Neural cell (in vitro differentiated cells): Measurements from ENCODE around the gene QSOX2. TPM values are rescaled to one million over a fixed set of nuclear protein-coding genes. Genes with fewer than 3 reads are reported as not detected.

Source experiments
- H2AFZ ChIP-seq: fragments of 200-600, 300-800 bp; sonication (generic), shearing (Covaris generic); 2 replicates; pipeline ENCODE4 v1.6.0; 2014; ENCODE audit warnings: low read depth, mild to moderate bottlenecking, antibody characterized with exemption, low read length, moderate library complexity
- H3F3A ChIP-seq: fragments of 200-600 bp; shearing (Covaris generic); 2 replicates; pipeline ENCODE4 v1.6.1; 2016; ENCODE audit warnings: mild to moderate bottlenecking, moderate library complexity, mixed read lengths, antibody characterized with exemption, low read length; ENCODE audit not compliant: insufficient read depth, poor library complexity, severe bottlenecking
- H3K27ac ChIP-seq: fragments of 200-600, 300-800 bp; sonication (generic), shearing (Covaris generic); 2 replicates; pipeline ENCODE4 v1.5.1; 2014; ENCODE audit warnings: mild to moderate bottlenecking, low read length, moderate library complexity
- H3K27me3 ChIP-seq: fragments of 300-800, 200-600 bp; sonication (generic), shearing (Covaris generic); 2 replicates; pipeline ENCODE4 v1.6.0; 2014; ENCODE audit warnings: mild to moderate bottlenecking, low read depth, low read length, moderate library complexity; ENCODE audit not compliant: insufficient read depth
- H3K36me3 ChIP-seq: fragments of 300-800, 200-600 bp; sonication (generic), shearing (Covaris generic); 2 replicates; pipeline ENCODE4 v1.5.1; 2014; ENCODE audit warnings: mild to moderate bottlenecking, antibody characterized with exemption, low read length, moderate library complexity; ENCODE audit not compliant: insufficient read depth
- H3K4me2 ChIP-seq: fragments of 300-800, 200-600 bp; sonication (generic), shearing (Covaris generic); 2 replicates; pipeline ENCODE4 v1.6.0; 2014; ENCODE audit warnings: mild to moderate bottlenecking, low read length
- H3K4me3 ChIP-seq: fragments of 300-800, 200-600 bp; sonication (generic), shearing (Covaris generic); 2 replicates; pipeline ENCODE4 v1.5.1; 2014; ENCODE audit warnings: mild to moderate bottlenecking, low read length, moderate library complexity
- H3K79me2 ChIP-seq: fragments of 200-600 bp; shearing (Covaris generic); replicated peaks from 2 replicates; pipeline ENCODE4 v1.6.0; 2014; ENCODE audit warnings: mild to moderate bottlenecking, low read length, moderate library complexity; ENCODE audit not compliant: insufficient read depth
- H3K9ac ChIP-seq: fragments of 300-800, 200-600 bp; sonication (generic), shearing (Covaris generic); 2 replicates; pipeline ENCODE4 v1.6.1; 2016; ENCODE audit warnings: mild to moderate bottlenecking, low read length, mixed read lengths
- H3K9me2 ChIP-seq: fragments of 200-600 bp; shearing (Covaris generic); 2 replicates; pipeline ENCODE4 v1.6.1; 2016; ENCODE audit warnings: mild to moderate bottlenecking, low read length, mixed read lengths; ENCODE audit not compliant: insufficient read depth
- H3K9me3 ChIP-seq: fragments of 200-600, 300-800 bp; sonication (generic), shearing (Covaris generic); 2 replicates; pipeline ENCODE4 v1.6.1; 2016; ENCODE audit warnings: mild to moderate bottlenecking, mixed run types, low read length, moderate library complexity, mixed read lengths
- H4K20me1 ChIP-seq: fragments of 200-600 bp; shearing (Covaris generic); 2 replicates; pipeline ENCODE4 v1.6.1; 2016; ENCODE audit warnings: mild to moderate bottlenecking, mixed run types; ENCODE audit not compliant: insufficient read depth
- EP300 ChIP-seq: fragments of 450-650 bp; conservative IDR thresholded peaks from 2 replicates; pipeline ENCODE4 v1.6.1; 2014; ENCODE audit warnings: antibody characterized with exemption, mild to moderate bottlenecking, moderate library complexity; ENCODE audit not compliant: poor library complexity, severe bottlenecking
- EZH2 ChIP-seq: fragments of 200-600, 300-800 bp; shearing (Covaris generic), sonication (generic); IDR thresholded peaks from 2 replicates; pipeline ENCODE4 v1.6.1; 2014; ENCODE audit warnings: antibody characterized with exemption, low read length, borderline replicate concordance, mild to moderate bottlenecking; ENCODE audit not compliant: insufficient read depth, poor library complexity, severe bottlenecking
- MXI1 ChIP-seq: fragments of 450-650 bp; conservative IDR thresholded peaks from 2 replicates; pipeline ENCODE4 v1.6.1; 2014; ENCODE audit warnings: antibody characterized with exemption, mild to moderate bottlenecking; ENCODE audit not compliant: poor library complexity, severe bottlenecking
- POLR2AphosphoS5 ChIP-seq: IDR thresholded peaks from 2 replicates; pipeline ENCODE4 v1.6.1; 2012
- RAD21 ChIP-seq: fragments of 450-650 bp; conservative IDR thresholded peaks from 2 replicates; pipeline ENCODE4 v1.6.1; 2014; ENCODE audit warnings: antibody characterized with exemption, mild to moderate bottlenecking, moderate library complexity
- SMC3 ChIP-seq: fragments of 450-650 bp; conservative IDR thresholded peaks from 2 replicates; pipeline ENCODE4 v1.6.1; 2014; ENCODE audit warnings: antibody characterized with exemption, mild to moderate bottlenecking, moderate library complexity; ENCODE audit not compliant: poor library complexity
- TAF1 ChIP-seq: IDR thresholded peaks from 2 replicates; pipeline ENCODE4 v1.6.1; 2012; ENCODE audit warnings: low read depth
- polyA plus RNA-seq: library from polyadenylated mRNA; depleted of rRNA; stranded (reverse); fragments of >200 nt; gene quantifications from 2 replicates; pipeline ENCODE4 v1.2.3, GENCODE V29; 2014
- TF ChIP-seq, protein P1 (sequence below): IDR thresholded peaks from 2 replicates; pipeline ENCODE4 v1.6.1; 2012; ENCODE audit warnings: borderline replicate concordance
- TF ChIP-seq, protein P2 (sequence below): fragments of 450-650 bp; IDR thresholded peaks from 2 replicates; pipeline ENCODE4 v1.5.1; 2014; ENCODE audit warnings: antibody characterized with exemption, mild to moderate bottlenecking, moderate library complexity; ENCODE audit not compliant: poor library complexity, severe bottlenecking

The QSOX2 gene
- polyA plus RNA-seq, 1 donor from 2014 or later = 20.7 TPM

DNA sequence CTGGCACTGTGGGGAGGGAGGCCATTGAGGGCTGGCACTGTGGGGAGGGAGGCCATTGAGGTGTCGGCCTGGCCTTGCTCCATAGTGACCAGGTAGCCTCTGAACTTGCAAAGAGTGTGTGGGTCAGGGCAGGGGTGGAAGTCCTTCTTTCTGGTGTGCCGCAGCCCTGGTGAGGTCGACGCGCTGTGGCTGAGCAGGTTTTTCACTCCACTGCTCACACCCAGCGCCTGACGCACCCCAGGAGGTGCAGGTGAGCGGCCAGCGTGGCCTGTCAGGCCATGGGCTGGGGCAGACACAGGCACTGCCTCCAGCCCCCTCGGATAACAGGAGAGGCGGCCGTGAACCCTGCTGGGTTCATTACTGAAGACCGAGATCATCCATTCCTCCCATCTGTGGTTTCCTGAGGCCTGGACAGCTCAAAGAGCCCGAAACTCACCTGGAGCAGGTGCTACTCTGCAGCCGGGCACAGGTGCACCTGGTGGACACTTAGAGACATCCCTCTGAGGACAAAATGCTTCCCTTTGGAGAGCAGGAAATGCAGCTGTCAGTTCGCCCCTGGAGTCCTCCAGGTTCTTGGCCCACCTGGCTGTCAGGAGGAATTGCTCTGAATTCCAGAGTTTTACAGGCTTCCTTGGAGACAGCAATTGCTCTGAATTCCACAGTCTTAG, 73.1 kb downstream of the QSOX2 start:
- Histone ChIP-seq H3K9me3 (no peaks in the 10 kb centered on the region), H3F3A (no peaks in the 10 kb centered on the region), H3K9me2 (no peaks in the 10 kb centered on the region), H3K4me2 (no peak overlapping the region), H3K4me3 (no peak overlapping the region), H4K20me1 (no peaks in the 10 kb centered on the region), H3K36me3 (no peaks in the 10 kb centered on the region), H3K9ac (no peak overlapping the region), H2AFZ (no peak overlapping the region), H3K27ac (no peak overlapping the region), H3K79me2 (no peaks in the 10 kb centered on the region), H3K27me3 (no peaks in the 10 kb centered on the region)
- TF ChIP-seq, protein P1, sequence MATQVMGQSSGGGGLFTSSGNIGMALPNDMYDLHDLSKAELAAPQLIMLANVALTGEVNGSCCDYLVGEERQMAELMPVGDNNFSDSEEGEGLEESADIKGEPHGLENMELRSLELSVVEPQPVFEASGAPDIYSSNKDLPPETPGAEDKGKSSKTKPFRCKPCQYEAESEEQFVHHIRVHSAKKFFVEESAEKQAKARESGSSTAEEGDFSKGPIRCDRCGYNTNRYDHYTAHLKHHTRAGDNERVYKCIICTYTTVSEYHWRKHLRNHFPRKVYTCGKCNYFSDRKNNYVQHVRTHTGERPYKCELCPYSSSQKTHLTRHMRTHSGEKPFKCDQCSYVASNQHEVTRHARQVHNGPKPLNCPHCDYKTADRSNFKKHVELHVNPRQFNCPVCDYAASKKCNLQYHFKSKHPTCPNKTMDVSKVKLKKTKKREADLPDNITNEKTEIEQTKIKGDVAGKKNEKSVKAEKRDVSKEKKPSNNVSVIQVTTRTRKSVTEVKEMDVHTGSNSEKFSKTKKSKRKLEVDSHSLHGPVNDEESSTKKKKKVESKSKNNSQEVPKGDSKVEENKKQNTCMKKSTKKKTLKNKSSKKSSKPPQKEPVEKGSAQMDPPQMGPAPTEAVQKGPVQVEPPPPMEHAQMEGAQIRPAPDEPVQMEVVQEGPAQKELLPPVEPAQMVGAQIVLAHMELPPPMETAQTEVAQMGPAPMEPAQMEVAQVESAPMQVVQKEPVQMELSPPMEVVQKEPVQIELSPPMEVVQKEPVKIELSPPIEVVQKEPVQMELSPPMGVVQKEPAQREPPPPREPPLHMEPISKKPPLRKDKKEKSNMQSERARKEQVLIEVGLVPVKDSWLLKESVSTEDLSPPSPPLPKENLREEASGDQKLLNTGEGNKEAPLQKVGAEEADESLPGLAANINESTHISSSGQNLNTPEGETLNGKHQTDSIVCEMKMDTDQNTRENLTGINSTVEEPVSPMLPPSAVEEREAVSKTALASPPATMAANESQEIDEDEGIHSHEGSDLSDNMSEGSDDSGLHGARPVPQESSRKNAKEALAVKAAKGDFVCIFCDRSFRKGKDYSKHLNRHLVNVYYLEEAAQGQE = no peak
- TF ChIP-seq POLR2AphosphoS5 (no peak), TAF1 (no peak), MXI1 (no peak), EP300 (no peak), SMC3 (no peak), RAD21 (no peak), EZH2 (no peak)
- TF ChIP-seq, protein P2, sequence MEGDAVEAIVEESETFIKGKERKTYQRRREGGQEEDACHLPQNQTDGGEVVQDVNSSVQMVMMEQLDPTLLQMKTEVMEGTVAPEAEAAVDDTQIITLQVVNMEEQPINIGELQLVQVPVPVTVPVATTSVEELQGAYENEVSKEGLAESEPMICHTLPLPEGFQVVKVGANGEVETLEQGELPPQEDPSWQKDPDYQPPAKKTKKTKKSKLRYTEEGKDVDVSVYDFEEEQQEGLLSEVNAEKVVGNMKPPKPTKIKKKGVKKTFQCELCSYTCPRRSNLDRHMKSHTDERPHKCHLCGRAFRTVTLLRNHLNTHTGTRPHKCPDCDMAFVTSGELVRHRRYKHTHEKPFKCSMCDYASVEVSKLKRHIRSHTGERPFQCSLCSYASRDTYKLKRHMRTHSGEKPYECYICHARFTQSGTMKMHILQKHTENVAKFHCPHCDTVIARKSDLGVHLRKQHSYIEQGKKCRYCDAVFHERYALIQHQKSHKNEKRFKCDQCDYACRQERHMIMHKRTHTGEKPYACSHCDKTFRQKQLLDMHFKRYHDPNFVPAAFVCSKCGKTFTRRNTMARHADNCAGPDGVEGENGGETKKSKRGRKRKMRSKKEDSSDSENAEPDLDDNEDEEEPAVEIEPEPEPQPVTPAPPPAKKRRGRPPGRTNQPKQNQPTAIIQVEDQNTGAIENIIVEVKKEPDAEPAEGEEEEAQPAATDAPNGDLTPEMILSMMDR = no peak

DNA sequence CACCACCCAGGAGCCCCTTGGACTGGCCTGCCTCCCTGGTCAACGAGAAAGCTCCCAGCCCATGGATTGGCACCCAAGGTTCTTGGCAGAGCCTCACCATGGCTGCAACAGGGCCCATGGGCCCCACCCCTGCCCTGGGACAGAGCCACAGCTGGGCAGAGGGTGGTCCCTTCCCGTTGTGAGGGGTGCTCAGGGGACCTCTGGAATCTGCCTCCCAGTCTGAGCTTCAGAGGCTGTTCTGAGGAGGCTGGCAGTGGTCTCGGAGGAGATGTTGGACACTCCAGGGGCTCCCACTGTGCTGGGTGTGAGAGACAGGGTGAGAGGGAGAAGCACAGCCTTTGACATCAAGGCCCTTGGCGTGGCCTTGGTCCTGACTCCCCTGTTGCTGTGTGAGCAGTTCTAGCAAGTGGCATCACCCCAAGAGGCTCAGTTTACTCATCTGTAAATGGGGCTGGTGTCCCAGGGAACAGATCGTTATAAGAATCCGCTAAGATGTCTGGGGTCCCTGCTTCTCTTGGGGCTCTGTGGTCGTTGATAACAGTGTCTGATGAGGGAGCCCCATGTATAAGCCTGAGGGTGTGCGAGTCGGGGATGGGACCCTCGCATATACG, 73.7 kb downstream of the QSOX2 start:
- no peak overlapping the region for H3K27ac ChIP-seq
- no peaks in the 10 kb centered on the region for H3F3A ChIP-seq
- H4K20me1 ChIP-seq = no peaks in the 10 kb centered on the region
- no peaks in the 10 kb centered on the region for H3K9me3 ChIP-seq
- H3K36me3 ChIP-seq = no peaks in the 10 kb centered on the region
- no peaks in the 10 kb centered on the region for H3K9me2 ChIP-seq
- no peak overlapping the region for H3K4me3 ChIP-seq
- no peak overlapping the region for H3K9ac ChIP-seq
- no peak overlapping the region for H2AFZ ChIP-seq
- no peaks in the 10 kb centered on the region for H3K27me3 ChIP-seq
- no peak overlapping the region for H3K4me2 ChIP-seq
- no peaks in the 10 kb centered on the region for H3K79me2 ChIP-seq
- TF ChIP-seq EP300 = no peak
- TF ChIP-seq, protein P2 = no peak
- TF ChIP-seq POLR2AphosphoS5 = no peak
- TF ChIP-seq MXI1 = no peak
- no peak for TF ChIP-seq EZH2
- no peak for TF ChIP-seq SMC3
- TF ChIP-seq, protein P1 = no peak
- no peak for TF ChIP-seq RAD21
- TF ChIP-seq TAF1 = no peak
